NCI-H2227 (cell line): ENCODE data around the gene HOXD11.
A peak's percentile ranks its signal among the peaks of the same experiment; 100 is the strongest.

Experiments used
- DNase-seq: peaks from one replicate; lab custom pipeline; 2025; ENCODE audit not compliant: unreplicated experiment; lab: John Stamatoyannopoulos, UW

The HOXD11 gene

GRCh38 chr2:176106581-176107539 is at the start of gene HOXD11:
Gene HOXD11, plus strand, starts transcription at chr2:176107280. Its CDS starts 76 bp downstream, at chr2:176107356.
- DNase-seq, result peak; percentile 77

DNA sequence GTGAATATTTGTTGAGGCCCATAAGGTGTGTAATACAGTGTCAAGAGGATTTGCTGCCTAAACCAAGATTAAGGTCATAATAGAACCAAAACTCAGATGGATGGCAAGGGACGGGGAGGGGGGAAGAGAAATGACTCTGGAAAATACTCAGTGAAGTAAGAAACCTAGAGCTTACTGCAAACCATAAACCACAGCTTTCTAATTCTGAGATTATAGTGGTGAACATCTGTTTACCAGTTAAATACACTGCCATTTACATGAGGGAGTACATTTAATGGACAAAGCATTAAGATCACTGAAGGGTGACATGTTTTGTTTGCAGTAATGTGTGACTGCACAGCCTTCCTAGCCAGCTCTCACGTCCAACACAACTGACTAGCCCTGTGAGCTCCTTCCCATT is 43.1 kb upstream of the HOXD11 start:
- DNase-seq, result no peak

- DNase-seq, result no peak
Measured at GRCh38 chr2:176066645-176067588, 40.2 kb upstream of the HOXD11 start.

DNA sequence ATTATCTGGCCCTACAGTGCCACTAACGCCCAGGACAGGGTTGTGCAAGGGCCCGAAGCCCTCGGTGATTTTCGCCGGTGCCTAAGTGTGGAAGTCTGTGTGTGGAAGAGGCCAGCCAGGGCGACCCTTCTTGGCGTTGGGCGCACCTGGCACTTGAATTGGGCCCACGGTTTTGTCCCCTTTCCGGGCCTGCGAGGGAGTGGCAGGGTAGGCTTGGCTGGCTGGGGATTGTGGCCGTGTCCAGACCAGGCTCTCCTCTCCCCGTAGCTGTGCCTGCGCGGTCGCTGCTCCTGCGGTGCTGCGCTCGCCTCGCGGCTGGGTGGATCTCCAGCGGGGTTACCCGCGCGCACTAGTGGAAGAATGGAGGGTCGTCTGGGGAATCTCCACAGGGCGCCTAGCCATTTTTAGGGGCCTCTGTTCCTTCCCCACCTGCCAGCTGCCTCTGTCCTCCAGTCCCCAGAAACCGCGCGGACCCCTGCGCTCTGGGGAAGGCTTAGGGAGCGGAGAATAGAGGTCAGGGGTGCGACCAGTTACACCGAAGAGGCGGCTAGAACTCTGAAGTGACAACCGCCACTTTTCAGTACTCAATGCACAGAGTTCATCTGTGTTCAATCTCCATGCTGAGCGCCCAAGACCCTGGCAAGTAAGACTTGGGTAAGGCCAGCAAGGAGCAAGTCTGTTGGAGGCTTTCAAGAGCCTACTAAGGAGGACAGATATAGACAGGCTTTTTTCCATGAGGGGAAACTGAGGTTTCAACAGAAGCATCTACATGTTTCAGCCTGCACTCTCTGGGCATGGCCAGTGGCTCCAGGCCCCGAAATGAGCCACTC is 39.3 kb upstream of the HOXD11 start:
- DNase-seq, result no peak

DNA sequence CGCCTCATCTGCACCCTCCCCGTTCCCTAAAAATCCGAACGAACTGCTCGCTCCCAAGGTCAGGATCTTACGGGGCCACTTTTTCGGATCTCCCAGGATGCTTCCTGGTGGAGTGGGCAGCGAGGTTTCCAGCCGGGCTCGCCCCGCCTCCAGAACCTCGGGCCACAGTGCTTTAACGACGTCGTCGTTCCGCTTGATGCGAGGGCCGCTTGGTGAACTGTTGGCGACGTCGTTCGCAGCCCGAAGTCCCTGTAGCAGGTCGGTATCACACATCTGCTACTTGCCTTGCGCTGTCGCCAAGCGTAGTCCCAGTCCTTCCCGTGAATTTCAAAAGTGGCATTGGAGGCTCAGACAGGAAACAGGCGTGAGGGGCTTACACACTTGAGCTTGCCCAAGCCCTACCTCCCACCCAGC is 38.7 kb upstream of the HOXD11 start:
- no peak for DNase-seq

DNA sequence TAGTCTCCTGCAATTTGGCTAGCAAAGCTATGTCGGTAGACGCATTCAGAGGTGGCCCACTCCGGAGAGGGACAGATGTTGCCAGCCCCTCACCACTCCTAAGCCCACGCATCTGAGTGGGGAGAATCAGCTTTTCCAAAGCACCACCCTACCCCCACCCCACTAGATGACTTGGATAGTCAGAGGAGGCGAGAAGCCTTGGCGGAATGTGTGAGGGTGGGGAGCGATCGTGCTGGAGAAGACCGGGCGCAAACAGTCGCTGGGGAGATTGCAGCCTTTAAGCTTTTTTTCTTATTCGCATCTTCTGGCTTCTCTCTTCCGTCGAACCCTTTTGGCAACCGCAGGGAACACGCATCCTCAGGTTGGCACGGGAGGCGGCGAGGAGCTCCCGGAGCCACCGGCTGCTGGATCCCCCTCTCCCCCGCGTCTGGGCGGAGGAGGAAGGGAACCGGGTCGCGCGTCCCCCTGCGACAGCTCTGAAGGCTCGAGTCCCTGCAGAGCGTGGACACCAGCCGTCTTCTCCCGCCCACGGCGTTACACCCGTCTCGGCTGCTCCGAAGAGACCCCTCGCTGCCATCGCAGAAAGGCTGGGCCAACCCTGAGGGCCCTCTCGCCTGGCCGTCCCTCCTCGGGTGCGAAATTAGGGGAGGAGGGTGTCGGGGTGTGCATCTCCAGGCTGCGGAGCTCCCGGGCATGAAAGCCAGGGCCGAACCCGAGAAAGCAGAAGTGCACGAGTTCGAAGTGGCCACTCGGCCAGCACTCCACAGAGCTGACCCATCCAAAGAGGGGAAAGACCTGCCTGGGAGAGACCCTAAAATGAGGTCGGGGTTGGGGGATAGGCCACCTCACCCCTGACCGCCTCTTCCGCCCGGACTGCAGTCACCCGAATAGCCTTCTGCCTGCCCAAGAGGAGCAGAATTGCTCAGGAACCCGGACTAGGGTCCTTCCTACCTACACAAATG is 35.5 kb upstream of the HOXD11 start:
- no peak for DNase-seq

DNA sequence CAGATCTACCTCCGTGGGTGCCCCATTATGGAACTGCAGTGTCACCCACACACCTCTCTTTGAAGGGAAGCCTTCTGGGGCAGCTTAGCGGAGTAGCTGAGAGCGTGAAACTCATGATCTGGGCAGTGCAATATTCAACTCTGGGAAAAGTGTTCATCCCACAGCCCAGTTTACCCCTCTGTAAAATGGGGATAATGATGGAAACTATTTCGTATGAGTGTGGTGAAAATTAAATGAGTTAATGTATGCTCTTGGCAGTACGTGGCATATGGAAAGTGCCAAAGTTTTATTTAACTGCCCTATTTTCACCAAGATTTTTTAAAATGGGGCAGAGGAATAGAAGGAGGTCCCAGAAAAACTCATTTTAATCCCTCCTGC is 34.8 kb upstream of the HOXD11 start:
- DNase-seq, result no peak

- no peak for DNase-seq
Measured at GRCh38 chr2:176072951-176073904, 33.9 kb upstream of the HOXD11 start.

- DNase-seq, result no peak
Measured at GRCh38 chr2:176074919-176075425, 32.1 kb upstream of the HOXD11 start.

- peak; percentile 36 for DNase-seq
Measured at GRCh38 chr2:176075481-176075880, 31.6 kb upstream of the HOXD11 start.

- DNase-seq, result no peak
Measured at GRCh38 chr2:176076063-176076462, 31.0 kb upstream of the HOXD11 start.

DNA sequence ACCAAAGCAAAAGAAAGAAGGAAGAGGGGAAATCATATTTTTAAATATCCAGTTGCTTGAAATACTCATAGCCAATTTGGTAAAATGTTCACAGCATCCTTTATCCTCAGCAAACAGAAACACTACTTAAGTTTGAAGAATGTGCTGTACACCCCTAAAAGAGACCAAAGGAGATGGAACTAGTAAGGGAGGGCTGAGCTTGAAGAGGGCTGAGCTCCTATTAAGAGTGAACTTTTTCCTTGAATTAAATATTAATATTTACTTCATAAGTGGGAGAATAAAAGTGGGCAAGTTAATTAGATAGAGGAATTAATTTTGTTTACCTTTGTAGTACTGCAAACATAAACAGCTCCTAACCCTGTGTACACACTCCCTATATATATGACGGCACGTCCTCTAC is 30.3 kb upstream of the HOXD11 start:
- DNase-seq, result no peak

DNA sequence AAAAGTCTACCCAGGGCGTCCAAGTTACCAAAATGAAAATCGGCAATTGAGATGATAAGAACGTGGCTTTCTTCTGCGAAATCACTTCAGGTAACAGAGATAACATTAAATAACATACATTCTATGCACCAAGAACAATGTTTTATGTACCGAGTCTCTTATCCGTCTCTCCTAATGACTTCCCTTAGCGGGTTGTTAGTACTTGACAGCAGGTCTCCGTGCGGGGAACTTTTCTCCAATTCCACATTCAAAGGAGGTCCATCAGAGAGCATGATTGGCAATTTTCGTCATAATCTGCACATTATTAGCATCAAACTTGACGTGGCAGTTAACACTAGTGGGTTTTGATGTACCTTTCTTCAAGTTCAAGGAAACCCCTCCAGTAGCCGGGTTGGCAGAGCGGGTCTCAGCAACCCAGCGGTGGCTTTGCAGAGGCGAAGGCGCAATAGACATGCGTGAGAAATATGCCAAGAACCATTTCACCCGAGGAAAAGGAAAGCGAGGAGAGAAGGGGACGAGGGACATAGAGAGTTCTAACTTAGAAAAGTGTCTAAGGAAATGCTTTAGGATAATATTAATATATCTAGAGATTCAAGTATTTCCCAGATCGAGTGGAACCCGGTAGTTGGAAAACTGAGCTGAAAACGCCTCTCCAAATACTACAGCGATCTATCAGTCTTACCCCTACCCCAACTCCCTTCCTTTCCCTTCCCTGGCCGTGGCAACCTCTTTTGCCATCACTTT is 28.4 kb upstream of the HOXD11 start:
- DNase-seq, result peak; percentile 49

GRCh38 chr2:176079285-176079830 is 27.7 kb upstream of the HOXD11 start:
- DNase-seq, result peak; percentile 67

DNA sequence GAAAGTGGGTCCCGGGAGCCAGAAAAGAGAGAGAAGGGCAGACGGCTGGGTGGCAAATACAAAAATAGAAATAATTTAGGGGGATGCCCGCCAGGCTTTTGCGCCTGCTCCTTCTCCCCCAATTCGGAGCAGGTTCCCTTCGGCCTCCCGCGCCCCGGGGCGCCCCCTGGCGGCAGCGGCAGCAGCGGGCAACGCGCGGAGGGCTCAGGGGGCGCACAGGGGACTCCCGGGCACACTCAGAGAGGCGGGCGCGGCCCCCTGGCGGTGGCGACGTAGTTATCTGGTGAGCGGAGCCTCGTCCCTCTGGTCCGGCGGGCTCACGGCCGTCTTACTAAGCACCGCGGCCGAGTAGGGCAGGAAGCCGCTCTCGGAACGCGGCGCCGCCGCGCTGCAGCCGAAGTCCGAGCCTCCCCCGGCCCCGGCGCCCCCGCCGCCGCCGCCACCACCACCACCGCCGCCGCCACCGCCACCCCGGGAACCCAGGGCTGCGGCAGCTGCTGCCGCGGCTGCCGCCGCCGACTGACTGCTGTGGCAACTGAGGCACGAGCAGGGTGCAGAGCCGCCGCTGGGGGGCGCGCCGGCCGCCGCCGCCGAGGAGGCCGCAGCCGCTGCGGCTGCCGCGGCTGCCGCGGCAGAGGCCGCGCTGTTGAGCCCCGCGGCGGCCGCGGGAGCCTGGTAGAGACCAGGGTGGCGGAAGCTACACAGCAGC is 27.1 kb upstream of the HOXD11 start:
- peak; percentile 93 for DNase-seq

DNA sequence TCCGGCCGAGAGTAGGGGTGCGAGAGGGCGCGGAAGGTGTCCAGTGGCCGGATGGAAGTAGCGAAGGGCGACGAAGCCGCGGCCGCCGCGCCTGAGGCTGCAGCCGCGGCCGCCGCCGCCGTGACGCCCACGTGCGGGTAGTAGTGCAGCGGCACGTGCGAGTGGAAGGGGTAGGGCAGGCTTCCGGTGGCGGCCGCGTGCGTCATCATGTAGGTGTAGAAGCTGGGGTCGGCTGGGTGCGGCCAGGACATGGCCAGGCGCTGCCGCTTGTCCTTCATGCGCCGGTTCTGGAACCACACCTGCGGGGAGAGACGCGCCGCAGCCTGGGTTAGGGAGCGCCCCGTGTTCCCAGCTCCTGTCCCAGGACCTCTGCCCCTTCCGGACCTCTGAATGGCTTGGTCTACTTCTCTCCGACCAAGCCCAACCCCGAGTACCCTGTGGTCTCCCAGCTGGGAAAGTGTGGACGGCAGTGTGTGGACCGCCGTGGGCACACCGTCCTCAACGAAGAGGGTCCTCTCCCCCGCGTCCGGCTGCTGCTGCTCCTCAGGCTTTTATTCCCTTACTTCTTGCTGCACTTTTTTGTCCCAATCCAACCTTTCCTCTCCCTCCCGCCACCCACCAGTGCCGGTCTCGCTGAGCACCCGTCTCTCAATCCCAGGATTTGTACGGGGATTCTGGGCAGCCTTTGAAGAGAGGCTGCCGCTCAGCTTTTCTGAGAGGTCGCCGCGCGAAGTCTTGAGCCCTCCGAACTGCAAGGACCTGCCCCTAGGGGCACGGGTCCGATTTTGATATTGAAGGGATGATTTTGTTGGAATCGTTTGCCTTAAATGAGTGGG is 26.3 kb upstream of the HOXD11 start:
- DNase-seq, result no peak
